ENCODE results near the gene KCNIP3.

GRCh38 chr2:95277246-95277906, 19.8 kb upstream of the KCNIP3 start:
- TF ChIP-seq CTCF (IDR thresholded peaks at IDR 0.05), result no peak
- no peak for TF ChIP-seq POLR2A (IDR thresholded peaks at IDR 0.05)

All from lower leg skin (tissue), 3 donors.